Measurements from ENCODE around the gene ARHGEF19. TPM values are rescaled to one million over a fixed set of nuclear protein-coding genes. Genes with fewer than 3 reads are reported as not detected.
A peak's percentile ranks its signal among the peaks of the same experiment; 100 is the strongest.

The ARHGEF19 gene
- total and polyA plus RNA-seq, 9 of the 15 experiments (the other 6 are each of a cell fraction or from before 2014, with no cell fraction given), result 0.73 to 21.0 (median 5.2) TPM

DNA sequence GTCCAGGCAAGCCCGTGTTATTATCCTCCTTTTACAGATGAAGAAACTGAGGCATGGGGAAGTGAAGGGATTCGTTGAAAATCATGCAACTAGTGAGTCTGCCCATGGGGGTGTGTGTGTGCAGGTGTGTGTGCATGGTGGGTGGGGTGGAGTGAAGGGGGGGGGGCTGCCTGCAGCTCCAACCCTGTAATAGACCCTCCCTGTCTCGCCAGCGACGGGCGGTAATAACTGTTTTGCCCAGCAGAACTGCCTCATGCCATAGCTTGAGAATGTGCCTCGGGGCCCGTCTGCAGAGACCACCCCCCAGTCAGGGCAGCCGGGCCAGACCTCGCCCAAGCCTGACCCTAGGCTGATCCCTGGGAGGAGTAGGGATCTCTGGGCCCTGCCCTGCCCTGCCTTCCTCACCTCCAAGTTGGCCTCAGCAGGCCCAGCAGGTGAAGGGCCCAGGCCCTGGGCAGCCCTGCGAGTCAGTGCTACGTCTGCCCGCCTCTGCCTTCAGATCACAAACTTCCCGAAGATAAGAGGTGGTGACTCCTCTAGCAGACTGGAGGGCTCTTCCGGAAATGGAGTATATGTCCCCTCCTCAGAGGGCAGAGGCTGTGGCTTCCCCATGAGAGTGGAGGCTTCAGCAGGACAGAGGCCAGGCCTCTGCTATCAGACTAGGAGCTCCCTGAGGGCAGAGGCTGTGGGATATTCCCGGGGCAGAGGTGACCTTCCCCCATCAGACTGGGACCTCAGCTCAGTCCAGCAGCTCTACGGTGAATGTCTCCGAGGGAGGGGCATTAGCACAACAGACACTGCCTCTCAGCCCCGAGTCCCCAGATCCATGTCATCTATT is 40.9 kb downstream of the ARHGEF19 start:
- peak overlapping the region; percentile 55; the same call in 2 of the 3 replicates for H3K27ac ChIP-seq (ENCODE audit: extremely low read depth, low read depth, low read length)
- peaks cover 42 to 67% of the 10 kb centered on the region in 2 experiments for H3K4me1 ChIP-seq (replicated peaks in 1 of 2; ENCODE audit: control insufficient read depth in 2 of 2, insufficient read depth in 2 of 2, low read length in 2 of 2)
- H3K4me2 ChIP-seq (ENCODE audit: insufficient read depth, low read length), result peak overlapping the region; percentile 26; the same call in 1 of the 2 replicates
- BruUV-seq (replicated peaks), result no TSS peak
- ChIA-PET CTCF (ENCODE audit: low intra/inter-chr PET ratio) (no interaction called here), POLR2A (interaction anchor here (0.6 to 1.2 kb wide), 4 partner anchors 9 to 26 kb away, joined by 3 to 5 read pairs (median 4); no protein-coding TSS in a partner anchor)
- H3K36me3 ChIP-seq (ENCODE audit: control insufficient read depth, insufficient read depth, low read length), result no peaks in the 10 kb centered on the region
- H4K20me1 ChIP-seq (replicated peaks; ENCODE audit: control insufficient read depth, insufficient read depth, low read length), result no peaks in the 10 kb centered on the region
- no peak overlapping the region for H3K4me3 ChIP-seq
- ATAC-seq (0 out of 3 replicates have a peak, but pooled peaks have one; percentile 2), DNase-seq (ENCODE audit: extremely low read depth in 1 of 4, low spot score in 3 of 4) (no peak), FAIRE-seq (peak; percentile 19)
- H3K9me3 ChIP-seq (replicated peaks; ENCODE audit: control insufficient read depth, insufficient read depth, low read depth, low read length), result no peaks in the 10 kb centered on the region
- no peaks in the 10 kb centered on the region for H3K27me3 ChIP-seq (ENCODE audit: control insufficient read depth in 2 of 2, insufficient read depth in 2 of 2, low read length in 2 of 2)
- WGBS (ENCODE audit: insufficient coverage, low coverage, missing lambda C conversion rate), result 56% methylated on average over 19 of the region's 19 CpGs
- peak overlapping the region; percentile 87 for H2AFZ ChIP-seq (ENCODE audit: low read depth, low read length)
- H3K9me1 ChIP-seq (ENCODE audit: control insufficient read depth, insufficient read depth, low read length), result no peaks in the 10 kb centered on the region
- in situ Hi-C loops (cut with MboI), result no loop called here
- no peaks in the 10 kb centered on the region for H3K79me2 ChIP-seq (ENCODE audit: control insufficient read depth, insufficient read depth, low read length)
- peak overlapping the region; percentile 42 to 84; a peak in 3 of 4 replicates for H3K9ac ChIP-seq (ENCODE audit: insufficient read depth in 1 of 2, low read depth in 2 of 2, low read length in 2 of 2)
- intact Hi-C loops (cut with micrococcal nuclease), result no loop called here
- no peak for TF ChIP-seq FOXK2 (conservative IDR thresholded peaks at IDR 0.05 in 1 of 2, IDR thresholded peaks at IDR 0.05 in 1 of 2; ENCODE audit: low read depth in 2 of 2)
- TF ChIP-seq ZFX (CRISPR knock-in tag; IDR thresholded peaks at IDR 0.05), result peak; percentile 48; the same call in 1 of the 2 replicates
- no peak for TF ChIP-seq ZNF408 (CRISPR knock-in tag; IDR thresholded peaks at IDR 0.05; ENCODE audit: low read depth)
- TF ChIP-seq, protein P1, sequence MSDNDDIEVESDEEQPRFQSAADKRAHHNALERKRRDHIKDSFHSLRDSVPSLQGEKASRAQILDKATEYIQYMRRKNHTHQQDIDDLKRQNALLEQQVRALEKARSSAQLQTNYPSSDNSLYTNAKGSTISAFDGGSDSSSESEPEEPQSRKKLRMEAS (CRISPR knock-in tag; IDR thresholded peaks at IDR 0.05), result peak; percentile 25; the same call in 1 of the 2 replicates
- TF ChIP-seq, protein P2, sequence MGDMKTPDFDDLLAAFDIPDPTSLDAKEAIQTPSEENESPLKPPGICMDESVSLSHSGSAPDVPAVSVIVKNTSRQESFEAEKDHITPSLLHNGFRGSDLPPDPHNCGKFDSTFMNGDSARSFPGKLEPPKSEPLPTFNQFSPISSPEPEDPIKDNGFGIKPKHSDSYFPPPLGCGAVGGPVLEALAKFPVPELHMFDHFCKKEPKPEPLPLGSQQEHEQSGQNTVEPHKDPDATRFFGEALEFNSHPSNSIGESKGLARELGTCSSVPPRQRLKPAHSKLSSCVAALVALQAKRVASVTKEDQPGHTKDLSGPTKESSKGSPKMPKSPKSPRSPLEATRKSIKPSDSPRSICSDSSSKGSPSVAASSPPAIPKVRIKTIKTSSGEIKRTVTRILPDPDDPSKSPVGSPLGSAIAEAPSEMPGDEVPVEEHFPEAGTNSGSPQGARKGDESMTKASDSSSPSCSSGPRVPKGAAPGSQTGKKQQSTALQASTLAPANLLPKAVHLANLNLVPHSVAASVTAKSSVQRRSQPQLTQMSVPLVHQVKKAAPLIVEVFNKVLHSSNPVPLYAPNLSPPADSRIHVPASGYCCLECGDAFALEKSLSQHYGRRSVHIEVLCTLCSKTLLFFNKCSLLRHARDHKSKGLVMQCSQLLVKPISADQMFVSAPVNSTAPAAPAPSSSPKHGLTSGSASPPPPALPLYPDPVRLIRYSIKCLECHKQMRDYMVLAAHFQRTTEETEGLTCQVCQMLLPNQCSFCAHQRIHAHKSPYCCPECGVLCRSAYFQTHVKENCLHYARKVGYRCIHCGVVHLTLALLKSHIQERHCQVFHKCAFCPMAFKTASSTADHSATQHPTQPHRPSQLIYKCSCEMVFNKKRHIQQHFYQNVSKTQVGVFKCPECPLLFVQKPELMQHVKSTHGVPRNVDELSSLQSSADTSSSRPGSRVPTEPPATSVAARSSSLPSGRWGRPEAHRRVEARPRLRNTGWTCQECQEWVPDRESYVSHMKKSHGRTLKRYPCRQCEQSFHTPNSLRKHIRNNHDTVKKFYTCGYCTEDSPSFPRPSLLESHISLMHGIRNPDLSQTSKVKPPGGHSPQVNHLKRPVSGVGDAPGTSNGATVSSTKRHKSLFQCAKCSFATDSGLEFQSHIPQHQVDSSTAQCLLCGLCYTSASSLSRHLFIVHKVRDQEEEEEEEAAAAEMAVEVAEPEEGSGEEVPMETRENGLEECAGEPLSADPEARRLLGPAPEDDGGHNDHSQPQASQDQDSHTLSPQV (IDR thresholded peaks at IDR 0.05), result peak; percentile 87
- peak; percentile 15 for TF ChIP-seq HNRNPLL (IDR thresholded peaks at IDR 0.05; ENCODE audit: low read depth, low read length, poor library complexity, severe bottlenecking)
- peak; percentile 25 to 34; a peak in 1 of 4 replicates for TF ChIP-seq TRIM24 (IDR thresholded peaks at IDR 0.05)
- peak; percentile 63; the same call in 1 of the 2 replicates for TF ChIP-seq ESRRA (IDR thresholded peaks at IDR 0.05; ENCODE audit: borderline replicate concordance, low read depth)
- TF ChIP-seq, protein P3, sequence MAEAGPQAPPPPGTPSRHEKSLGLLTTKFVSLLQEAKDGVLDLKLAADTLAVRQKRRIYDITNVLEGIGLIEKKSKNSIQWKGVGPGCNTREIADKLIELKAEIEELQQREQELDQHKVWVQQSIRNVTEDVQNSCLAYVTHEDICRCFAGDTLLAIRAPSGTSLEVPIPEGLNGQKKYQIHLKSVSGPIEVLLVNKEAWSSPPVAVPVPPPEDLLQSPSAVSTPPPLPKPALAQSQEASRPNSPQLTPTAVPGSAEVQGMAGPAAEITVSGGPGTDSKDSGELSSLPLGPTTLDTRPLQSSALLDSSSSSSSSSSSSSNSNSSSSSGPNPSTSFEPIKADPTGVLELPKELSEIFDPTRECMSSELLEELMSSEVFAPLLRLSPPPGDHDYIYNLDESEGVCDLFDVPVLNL (CRISPR knock-in tag; IDR thresholded peaks at IDR 0.05; ENCODE audit: low read depth), result no peak
- 0 out of 2 replicates have a peak, but pooled peaks have one; percentile 19 for TF ChIP-seq GATAD2B (IDR thresholded peaks at IDR 0.05; ENCODE audit: borderline replicate concordance)
- TF ChIP-seq, protein P4, sequence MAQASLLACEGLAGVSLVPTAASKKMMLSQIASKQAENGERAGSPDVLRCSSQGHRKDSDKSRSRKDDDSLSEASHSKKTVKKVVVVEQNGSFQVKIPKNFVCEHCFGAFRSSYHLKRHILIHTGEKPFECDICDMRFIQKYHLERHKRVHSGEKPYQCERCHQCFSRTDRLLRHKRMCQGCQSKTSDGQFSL (CRISPR knock-in tag; IDR thresholded peaks at IDR 0.05), result peak; percentile 52
- TF ChIP-seq, protein P4 (tag; IDR thresholded peaks at IDR 0.05), result peak in 1 of 2 experiments; percentile 54; a peak in 1 of 4 replicates
- TF ChIP-seq HNRNPL (IDR thresholded peaks at IDR 0.05; ENCODE audit: low read depth, low read length), result no peak
- TF ChIP-seq ZFP36 (IDR thresholded peaks at IDR 0.05; ENCODE audit: low read depth, low read length, partially characterized antibody), result peak; percentile 69

All from K562 (cell line).